Stomach (tissue), 9 donors: ENCODE results near the gene KDELR3. TPM values are rescaled to one million over a fixed set of nuclear protein-coding genes. Genes with fewer than 3 reads are reported as not detected.

ENCODE experiments used
- DNase-seq, 2 donors: peaks; one replicate each; pipeline versions ENCODE4 v3.0.0 to v3.0.0-alpha.2; 2013 to 2019
- H3K27ac ChIP-seq, 5 donors: fragments of 200-600 bp in 4 of 5; sonication (generic) in 4 of 5; one replicate each; pipeline ENCODE4 v1.5.1; 2013 to 2019; ENCODE audit warnings: mild to moderate bottlenecking in 1 of 5, moderate library complexity in 1 of 5
- H3K27me3 ChIP-seq, 3 donors: fragments of 200-600 bp; sonication (generic); one replicate each; pipeline ENCODE4 v1.5.1; 2017 to 2019; ENCODE audit warnings: mixed run types in 1 of 3
- H3K36me3 ChIP-seq, 4 donors: fragments of 200-600 bp; sonication (generic); 1 replicate in 3 of 4; 2 replicates in 1 of 4; pipeline ENCODE4 v1.5.1; 2016 to 2019
- H3K4me1 ChIP-seq, 4 donors: fragments of 200-600 bp; sonication (generic); one replicate each; pipeline ENCODE4 v1.5.1; 2016 to 2019
- H3K4me3 ChIP-seq, 4 donors: fragments of 200-600 bp; sonication (generic) in 3 of 4; one replicate each; pipeline ENCODE4 v1.5.1; 2016 to 2019; ENCODE audit warnings: mild to moderate bottlenecking in 1 of 4
- H3K9me3 ChIP-seq, 4 donors: fragments of 200-600 bp; sonication (generic); one replicate each; pipeline ENCODE4 v1.5.1; 2016 to 2019
- EP300 ChIP-seq: sonication (generic); formaldehyde crosslinking; IDR thresholded peaks from one replicate; pipeline ENCODE4 v1.6.1; 2017; ENCODE audit warnings: antibody characterized with exemption
- POLR2A ChIP-seq, 4 donors: fragments of 450-650 bp; IDR thresholded peaks; one replicate each; pipeline ENCODE4 v1.6.1; 2016; ENCODE audit warnings: antibody characterized with exemption in 4 of 4, control low read depth in 2 of 4, mild to moderate bottlenecking in 1 of 4, moderate library complexity in 1 of 4
- POLR2AphosphoS5 ChIP-seq, 3 donors: sonication (generic); formaldehyde crosslinking; IDR thresholded peaks; one replicate each; pipeline ENCODE4 v1.6.1; 2016; ENCODE audit warnings: antibody characterized with exemption in 3 of 3
- WGBS, 5 donors: extraction: QIAGEN DNeasy Blood & Tissue Kit in 3 of 5; methylation state at CpG; one replicate each; pipeline versions ENCODE4 v1.1.5 to v1.1.7; 2013 to 2018; 5-methylcytosine and 5-hydroxymethylcytosine counted together
- intact Hi-C: fragments of 100-400 bp; cut with DNase I; formaldehyde crosslinking; loops from one replicate; pipeline ENCODE4 v1.15.1; 2023; ENCODE audit warnings: low total_unique reads
- polyA plus RNA-seq, 3 donors: library from polyadenylated mRNA; stranded (reverse); fragments of 200-250 nt; gene quantifications; one replicate each; pipeline ENCODE4 v1.2.3, GENCODE V29; 2013
- total RNA-seq, 5 donors: library from RNA; depleted of rRNA; stranded (reverse); fragments of >200 nt; gene quantifications; one replicate each; pipeline versions ENCODE4 v1.1.0 to v1.2.3, GENCODE V29; 2014 to 2016
- TF ChIP-seq, protein P1 (sequence below), 7 experiments: fragments of 450-650 bp in 4 of 7; fragments of 200-600 bp in 3 of 7; sonication (generic) in 3 of 7; IDR thresholded peaks; one replicate each; pipeline ENCODE4 v1.5.1; 2016 to 2019; ENCODE audit warnings: antibody characterized with exemption in 7 of 7, control low read depth in 2 of 7, mild to moderate bottlenecking in 1 of 7
- donor health status: healthy with polysubstance abuse.
- donor health status: Bipolar disorder and iron deficiency.
- donor health status: healthy.

Gene KDELR3
- total and polyA plus RNA-seq, 8 donors = 3.6 to 30.7 (median 11.6) TPM; not detected in 1

DNA sequence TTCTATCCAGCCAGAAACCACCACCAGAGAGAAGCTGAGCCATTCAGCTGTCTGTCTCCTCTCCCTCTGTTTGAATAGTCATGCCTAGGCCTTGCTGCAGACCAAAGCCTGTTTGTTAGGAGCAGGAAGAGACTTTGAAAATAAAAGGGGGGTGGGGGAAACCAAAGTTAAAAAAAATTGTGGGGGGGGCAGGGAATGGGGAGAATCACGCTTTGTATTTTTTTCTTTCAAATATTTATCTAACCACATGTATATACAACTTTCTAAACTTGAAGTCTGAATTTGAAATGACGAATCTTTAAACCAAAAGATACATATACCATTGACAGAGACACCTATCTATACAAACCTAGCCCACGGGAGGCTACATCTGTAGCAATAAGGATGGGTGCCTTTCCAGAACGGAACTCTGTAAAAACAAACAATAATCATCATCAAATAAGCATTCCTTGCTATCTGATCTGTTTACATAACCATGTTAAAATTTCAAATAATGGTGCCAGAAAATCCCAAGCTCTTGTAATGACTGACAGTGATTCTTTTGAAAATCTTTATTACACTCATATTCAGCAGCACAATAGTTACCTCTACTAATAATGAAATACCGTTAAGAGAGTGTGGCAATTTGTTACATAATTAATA lies 23.9 kb downstream of the KDELR3 start:
- peaks cover 93 to 100% (median 100%) of the 10 kb centered on the region in 4 donors for H3K36me3 ChIP-seq
- no peak overlapping the region for H3K4me3 ChIP-seq
- 38 to 51% (median 44%) methylated on average over 5 of the region's 5 CpGs for WGBS, 5 donors
- H3K9me3 ChIP-seq = no peaks in the 10 kb centered on the region
- no peak for DNase-seq
- peak overlapping the region in 4 of 5 donors; percentile 48 to 72 (median 65) for H3K27ac ChIP-seq
- TF ChIP-seq, protein P1, sequence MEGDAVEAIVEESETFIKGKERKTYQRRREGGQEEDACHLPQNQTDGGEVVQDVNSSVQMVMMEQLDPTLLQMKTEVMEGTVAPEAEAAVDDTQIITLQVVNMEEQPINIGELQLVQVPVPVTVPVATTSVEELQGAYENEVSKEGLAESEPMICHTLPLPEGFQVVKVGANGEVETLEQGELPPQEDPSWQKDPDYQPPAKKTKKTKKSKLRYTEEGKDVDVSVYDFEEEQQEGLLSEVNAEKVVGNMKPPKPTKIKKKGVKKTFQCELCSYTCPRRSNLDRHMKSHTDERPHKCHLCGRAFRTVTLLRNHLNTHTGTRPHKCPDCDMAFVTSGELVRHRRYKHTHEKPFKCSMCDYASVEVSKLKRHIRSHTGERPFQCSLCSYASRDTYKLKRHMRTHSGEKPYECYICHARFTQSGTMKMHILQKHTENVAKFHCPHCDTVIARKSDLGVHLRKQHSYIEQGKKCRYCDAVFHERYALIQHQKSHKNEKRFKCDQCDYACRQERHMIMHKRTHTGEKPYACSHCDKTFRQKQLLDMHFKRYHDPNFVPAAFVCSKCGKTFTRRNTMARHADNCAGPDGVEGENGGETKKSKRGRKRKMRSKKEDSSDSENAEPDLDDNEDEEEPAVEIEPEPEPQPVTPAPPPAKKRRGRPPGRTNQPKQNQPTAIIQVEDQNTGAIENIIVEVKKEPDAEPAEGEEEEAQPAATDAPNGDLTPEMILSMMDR (IDR thresholded peaks at IDR 0.05) = no peak
- TF ChIP-seq EP300 = no peak
- no peak for TF ChIP-seq POLR2AphosphoS5 (IDR thresholded peaks at IDR 0.05)
- intact Hi-C loops = no loop called here
- peaks cover 5 to 83% (median 38%) of the 10 kb centered on the region in 4 donors for H3K4me1 ChIP-seq
- no peaks in the 10 kb centered on the region for H3K27me3 ChIP-seq

DNA sequence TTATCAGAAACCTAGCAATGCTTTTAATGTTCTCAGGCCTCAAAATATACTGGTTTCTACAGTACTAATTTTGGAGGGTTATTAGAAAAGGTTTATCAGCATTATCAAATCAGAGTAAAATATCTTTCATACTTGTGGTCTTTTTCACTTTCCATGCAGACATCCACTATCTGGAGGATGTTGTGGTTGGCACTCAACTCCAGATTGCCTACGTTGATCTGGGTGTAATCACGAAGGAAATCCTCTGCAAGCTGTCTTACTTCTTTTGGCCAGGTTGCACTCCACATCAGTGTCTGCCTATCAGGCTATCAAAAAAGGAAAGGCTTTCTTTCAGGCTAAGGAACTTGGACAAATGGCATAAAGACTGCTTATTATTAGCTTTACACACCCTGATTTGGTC lies 26.6 kb downstream of the KDELR3 start:
- Histone ChIP-seq H3K4me1 (peaks cover 14 to 84% (median 38%) of the 10 kb centered on the region in 4 donors), H3K4me3 (no peak overlapping the region), H3K27ac (no peak overlapping the region), H3K36me3 (peaks cover 93 to 100% (median 100%) of the 10 kb centered on the region in 4 donors), H3K9me3 (no peaks in the 10 kb centered on the region), H3K27me3 (no peaks in the 10 kb centered on the region)
- 24 to 50% (median 38%) methylated on average over 2 of the region's 2 CpGs for WGBS, 5 donors
- DNase-seq = no peak
- no peak for TF ChIP-seq POLR2A (IDR thresholded peaks at IDR 0.05)
- TF ChIP-seq EP300 = no peak
- TF ChIP-seq, protein P1 (IDR thresholded peaks at IDR 0.05) = no peak
- no peak for TF ChIP-seq POLR2AphosphoS5 (IDR thresholded peaks at IDR 0.05)
- intact Hi-C loops = no loop called here

DNA sequence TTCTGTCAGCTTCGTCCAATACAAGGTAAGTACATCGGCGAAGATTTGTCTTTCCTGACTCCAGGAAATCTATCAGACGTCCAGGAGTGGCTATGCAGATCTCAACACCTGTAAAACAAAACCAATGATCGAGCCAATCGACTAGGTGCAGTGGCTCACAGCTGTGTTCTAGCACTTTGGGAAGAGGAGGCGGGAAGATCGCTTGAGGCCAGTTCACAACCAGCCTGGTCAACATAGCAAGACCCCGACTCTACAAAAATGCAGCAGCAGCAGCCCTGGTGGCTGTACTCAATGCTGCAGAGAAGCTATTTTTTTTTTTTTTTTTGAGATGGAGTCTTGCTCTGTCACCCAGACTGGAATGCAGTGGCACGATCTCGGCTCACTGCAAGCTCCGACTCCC lies 27.0 kb downstream of the KDELR3 start:
- TF ChIP-seq POLR2A (IDR thresholded peaks at IDR 0.05) (no peak), POLR2AphosphoS5 (IDR thresholded peaks at IDR 0.05) (no peak), EP300 (no peak)
- TF ChIP-seq, protein P1 (IDR thresholded peaks at IDR 0.05) = no peak
- Histone ChIP-seq H3K9me3 (no peaks in the 10 kb centered on the region), H3K4me1 (peaks cover 14 to 86% (median 38%) of the 10 kb centered on the region in 4 donors), H3K4me3 (no peak overlapping the region), H3K27me3 (no peaks in the 10 kb centered on the region), H3K27ac (no peak overlapping the region), H3K36me3 (peaks cover 93 to 100% (median 100%) of the 10 kb centered on the region in 4 donors)
- 88 to 95% (median 90%) methylated on average over 12 of the region's 12 CpGs for WGBS, 5 donors
- no peak for DNase-seq
- intact Hi-C loops = no loop called here

DNA sequence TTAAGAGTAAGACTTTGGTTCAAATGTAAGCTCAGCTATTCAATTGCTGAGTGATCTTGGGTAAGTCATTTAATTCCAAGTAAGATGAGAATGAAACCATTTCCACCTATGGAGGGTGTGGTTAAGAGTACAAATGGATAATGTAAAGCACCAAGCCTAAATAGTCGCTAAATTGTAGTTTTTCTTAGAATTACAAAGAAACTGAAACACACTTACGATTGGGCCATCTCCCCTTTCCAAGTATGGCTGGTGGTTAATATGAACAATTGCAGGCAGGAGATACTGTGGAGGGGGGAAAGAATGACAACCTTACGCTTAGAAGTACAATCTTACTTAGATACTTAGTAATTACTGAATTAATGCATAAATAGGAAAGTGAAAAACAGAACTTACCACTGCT lies 30.0 kb downstream of the KDELR3 start:
- no peak overlapping the region for H3K27ac ChIP-seq
- peaks cover 75 to 100% (median 93%) of the 10 kb centered on the region in 4 donors for H3K36me3 ChIP-seq
- no peaks in the 10 kb centered on the region for H3K27me3 ChIP-seq
- intact Hi-C loops = no loop called here
- peaks cover 8 to 83% (median 46%) of the 10 kb centered on the region in 4 donors for H3K4me1 ChIP-seq
- H3K9me3 ChIP-seq = no peaks in the 10 kb centered on the region
- no peak for DNase-seq
- 76 to 86% (median 80%) methylated on average over 3 of the region's 3 CpGs for WGBS, 5 donors
- no peak for TF ChIP-seq EP300
- H3K4me3 ChIP-seq = no peak overlapping the region
